ENCODE results near the gene LRFN3. TPM values are rescaled to one million over a fixed set of nuclear protein-coding genes. Genes with fewer than 3 reads are reported as not detected.
A peak's percentile ranks its signal among the peaks of the same experiment; 100 is the strongest.

LRFN3 gene
- total and polyA plus RNA-seq, 10 of the 15 experiments (the other 5 are each of a cell fraction or from before 2014, with no cell fraction given): 0.02 to 7.3 (median 2.0) TPM; not detected in 1

GRCh38 chr19:35901854-35902661 is 34.1 kb upstream of the LRFN3 start, which contains the start of gene HCST (continued):
- TF ChIP-seq, protein P1, sequence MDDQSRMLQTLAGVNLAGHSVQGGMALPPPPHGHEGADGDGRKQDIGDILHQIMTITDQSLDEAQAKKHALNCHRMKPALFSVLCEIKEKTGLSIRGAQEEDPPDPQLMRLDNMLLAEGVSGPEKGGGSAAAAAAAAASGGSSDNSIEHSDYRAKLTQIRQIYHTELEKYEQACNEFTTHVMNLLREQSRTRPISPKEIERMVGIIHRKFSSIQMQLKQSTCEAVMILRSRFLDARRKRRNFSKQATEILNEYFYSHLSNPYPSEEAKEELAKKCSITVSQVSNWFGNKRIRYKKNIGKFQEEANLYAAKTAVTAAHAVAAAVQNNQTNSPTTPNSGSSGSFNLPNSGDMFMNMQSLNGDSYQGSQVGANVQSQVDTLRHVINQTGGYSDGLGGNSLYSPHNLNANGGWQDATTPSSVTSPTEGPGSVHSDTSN (IDR thresholded peaks at IDR 0.05; ENCODE audit: insufficient replicate concordance, low read depth, low read length): no peak
- no peak for TF ChIP-seq BCL11A (IDR thresholded peaks at IDR 0.05; ENCODE audit: low read depth, low read length)
- no peak for TF ChIP-seq ZNF217 (IDR thresholded peaks at IDR 0.05)
- no peak for TF ChIP-seq ELK1 (IDR thresholded peaks at IDR 0.05; ENCODE audit: low read depth, low read length)
- TF ChIP-seq WRNIP1 (IDR thresholded peaks at IDR 0.05; ENCODE audit: borderline replicate concordance, low read depth, low read length): no peak
- TF ChIP-seq SMC3 (IDR thresholded peaks at IDR 0.05; ENCODE audit: borderline replicate concordance, low read length): no peak
- TF ChIP-seq, protein P2, sequence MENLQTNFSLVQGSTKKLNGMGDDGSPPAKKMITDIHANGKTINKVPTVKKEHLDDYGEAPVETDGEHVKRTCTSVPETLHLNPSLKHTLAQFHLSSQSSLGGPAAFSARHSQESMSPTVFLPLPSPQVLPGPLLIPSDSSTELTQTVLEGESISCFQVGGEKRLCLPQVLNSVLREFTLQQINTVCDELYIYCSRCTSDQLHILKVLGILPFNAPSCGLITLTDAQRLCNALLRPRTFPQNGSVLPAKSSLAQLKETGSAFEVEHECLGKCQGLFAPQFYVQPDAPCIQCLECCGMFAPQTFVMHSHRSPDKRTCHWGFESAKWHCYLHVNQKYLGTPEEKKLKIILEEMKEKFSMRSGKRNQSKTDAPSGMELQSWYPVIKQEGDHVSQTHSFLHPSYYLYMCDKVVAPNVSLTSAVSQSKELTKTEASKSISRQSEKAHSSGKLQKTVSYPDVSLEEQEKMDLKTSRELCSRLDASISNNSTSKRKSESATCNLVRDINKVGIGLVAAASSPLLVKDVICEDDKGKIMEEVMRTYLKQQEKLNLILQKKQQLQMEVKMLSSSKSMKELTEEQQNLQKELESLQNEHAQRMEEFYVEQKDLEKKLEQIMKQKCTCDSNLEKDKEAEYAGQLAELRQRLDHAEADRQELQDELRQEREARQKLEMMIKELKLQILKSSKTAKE (IDR thresholded peaks at IDR 0.05; ENCODE audit: low read depth, poor library complexity, severe bottlenecking): no peak
- no peak for TF ChIP-seq POU2F2 (IDR thresholded peaks at IDR 0.05; ENCODE audit: borderline replicate concordance, low read depth, low read length)
- peak; percentile 57; the same call in 1 of the 2 replicates for TF ChIP-seq GABPA (IDR thresholded peaks at IDR 0.05; ENCODE audit: low read depth)
- TF ChIP-seq, protein P3, sequence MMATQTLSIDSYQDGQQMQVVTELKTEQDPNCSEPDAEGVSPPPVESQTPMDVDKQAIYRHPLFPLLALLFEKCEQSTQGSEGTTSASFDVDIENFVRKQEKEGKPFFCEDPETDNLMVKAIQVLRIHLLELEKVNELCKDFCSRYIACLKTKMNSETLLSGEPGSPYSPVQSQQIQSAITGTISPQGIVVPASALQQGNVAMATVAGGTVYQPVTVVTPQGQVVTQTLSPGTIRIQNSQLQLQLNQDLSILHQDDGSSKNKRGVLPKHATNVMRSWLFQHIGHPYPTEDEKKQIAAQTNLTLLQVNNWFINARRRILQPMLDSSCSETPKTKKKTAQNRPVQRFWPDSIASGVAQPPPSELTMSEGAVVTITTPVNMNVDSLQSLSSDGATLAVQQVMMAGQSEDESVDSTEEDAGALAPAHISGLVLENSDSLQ (IDR thresholded peaks at IDR 0.05): peak; percentile 50; the same call in 1 of the 2 replicates
- TF ChIP-seq NBN (IDR thresholded peaks at IDR 0.05): no peak
- TF ChIP-seq KLF5 (IDR thresholded peaks at IDR 0.05; ENCODE audit: partially characterized antibody): no peak
- TF ChIP-seq NFXL1 (IDR thresholded peaks at IDR 0.05; ENCODE audit: borderline replicate concordance): no peak
- no peak for TF ChIP-seq SREBF2 (IDR thresholded peaks at IDR 0.05; ENCODE audit: low read length)
- no peak for TF ChIP-seq TARDBP (IDR thresholded peaks at IDR 0.05; ENCODE audit: borderline replicate concordance)
- TF ChIP-seq HDAC2 (IDR thresholded peaks at IDR 0.05): no peak
- TF ChIP-seq CHD2 (IDR thresholded peaks at IDR 0.05; ENCODE audit: borderline replicate concordance, low read depth, low read length): peak; percentile 26
- TF ChIP-seq SPI1 (IDR thresholded peaks at IDR 0.05; ENCODE audit: borderline replicate concordance, insufficient read depth, low read depth, low read length): peak; percentile 50; the same call in 1 of the 2 replicates
- no peak for TF ChIP-seq SREBF1 (IDR thresholded peaks at IDR 0.05; ENCODE audit: low read length)
- no peak for TF ChIP-seq E4F1 (IDR thresholded peaks at IDR 0.05; ENCODE audit: borderline replicate concordance, partially characterized antibody)
- TF ChIP-seq SIN3A (IDR thresholded peaks at IDR 0.05; ENCODE audit: low read depth, low read length): no peak

All from GM12878 (cell line).